Nephron (organoid): ENCODE measurements around the gene MCF2L2.

Source experiments
- H3K27ac Mint-ChIP-seq, 3 experiments: 2 replicates each; pipeline ENCODE4 v1.8.0; 2020; ENCODE audit warnings: mixed read lengths in 3 of 3, mild to moderate bottlenecking in 2 of 3, moderate library complexity in 1 of 3
- H3K27me3 Mint-ChIP-seq: 2 replicates; pipeline ENCODE4 v1.8.0; 2021; ENCODE audit warnings: low read depth, mild to moderate bottlenecking, moderate library complexity, mixed read lengths
- H3K36me3 Mint-ChIP-seq: 2 replicates; pipeline ENCODE4 v1.8.0; 2020; ENCODE audit warnings: low read depth, mixed read lengths
- H3K4me1 Mint-ChIP-seq: 2 replicates; pipeline ENCODE4 v1.8.0; 2020; ENCODE audit warnings: mixed read lengths
- H3K4me3 Mint-ChIP-seq, 3 experiments: 2 replicates each; pipeline ENCODE4 v1.8.0; 2020; ENCODE audit warnings: mild to moderate bottlenecking in 3 of 3, mixed read lengths in 3 of 3, moderate library complexity in 2 of 3
- H3K9me3 Mint-ChIP-seq: 2 replicates; pipeline ENCODE4 v1.8.0; 2020; ENCODE audit warnings: mixed read lengths
- TF ChIP-seq, protein P1 (sequence below), 3 experiments: fragments of 200-600 bp; sonication (generic); IDR thresholded peaks; one replicate each; pipeline ENCODE4 v1.5.0; 2021; ENCODE audit warnings: antibody characterized with exemption in 3 of 3; ENCODE audit not compliant: unreplicated experiment in 3 of 3

The MCF2L2 gene

DNA sequence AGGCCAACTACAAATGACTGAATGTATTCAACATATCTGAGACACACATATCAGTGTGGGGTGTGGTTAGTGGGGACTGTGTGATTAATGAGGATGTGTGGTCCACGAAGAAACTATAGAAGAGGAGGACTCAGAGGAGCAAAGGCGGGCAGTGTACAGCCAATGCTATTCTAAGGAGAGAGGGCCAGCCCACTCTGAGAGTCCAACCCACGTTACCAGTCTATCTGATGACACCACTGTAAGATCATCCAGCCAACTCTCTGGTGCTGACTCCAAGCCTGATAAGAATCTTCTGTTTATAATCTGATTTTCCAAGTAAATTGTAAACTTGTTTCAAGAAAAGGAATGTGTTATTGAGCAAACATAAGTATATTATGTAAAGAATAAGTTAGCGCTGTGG lies 47.2 kb downstream of the MCF2L2 start:
- Mint-ChIP-seq H3K36me3 (no peaks in the 10 kb centered on the region), H3K9me3 (no peaks in the 10 kb centered on the region), H3K27ac (no peak overlapping the region), H3K27me3 (no peaks in the 10 kb centered on the region), H3K4me1 (peaks cover 4% of the 10 kb centered on the region), H3K4me3 (no peak overlapping the region)
- TF ChIP-seq, protein P1, sequence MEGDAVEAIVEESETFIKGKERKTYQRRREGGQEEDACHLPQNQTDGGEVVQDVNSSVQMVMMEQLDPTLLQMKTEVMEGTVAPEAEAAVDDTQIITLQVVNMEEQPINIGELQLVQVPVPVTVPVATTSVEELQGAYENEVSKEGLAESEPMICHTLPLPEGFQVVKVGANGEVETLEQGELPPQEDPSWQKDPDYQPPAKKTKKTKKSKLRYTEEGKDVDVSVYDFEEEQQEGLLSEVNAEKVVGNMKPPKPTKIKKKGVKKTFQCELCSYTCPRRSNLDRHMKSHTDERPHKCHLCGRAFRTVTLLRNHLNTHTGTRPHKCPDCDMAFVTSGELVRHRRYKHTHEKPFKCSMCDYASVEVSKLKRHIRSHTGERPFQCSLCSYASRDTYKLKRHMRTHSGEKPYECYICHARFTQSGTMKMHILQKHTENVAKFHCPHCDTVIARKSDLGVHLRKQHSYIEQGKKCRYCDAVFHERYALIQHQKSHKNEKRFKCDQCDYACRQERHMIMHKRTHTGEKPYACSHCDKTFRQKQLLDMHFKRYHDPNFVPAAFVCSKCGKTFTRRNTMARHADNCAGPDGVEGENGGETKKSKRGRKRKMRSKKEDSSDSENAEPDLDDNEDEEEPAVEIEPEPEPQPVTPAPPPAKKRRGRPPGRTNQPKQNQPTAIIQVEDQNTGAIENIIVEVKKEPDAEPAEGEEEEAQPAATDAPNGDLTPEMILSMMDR (IDR thresholded peaks at IDR 0.05; ENCODE audit: unreplicated experiment in 3 of 3), result no peak

DNA sequence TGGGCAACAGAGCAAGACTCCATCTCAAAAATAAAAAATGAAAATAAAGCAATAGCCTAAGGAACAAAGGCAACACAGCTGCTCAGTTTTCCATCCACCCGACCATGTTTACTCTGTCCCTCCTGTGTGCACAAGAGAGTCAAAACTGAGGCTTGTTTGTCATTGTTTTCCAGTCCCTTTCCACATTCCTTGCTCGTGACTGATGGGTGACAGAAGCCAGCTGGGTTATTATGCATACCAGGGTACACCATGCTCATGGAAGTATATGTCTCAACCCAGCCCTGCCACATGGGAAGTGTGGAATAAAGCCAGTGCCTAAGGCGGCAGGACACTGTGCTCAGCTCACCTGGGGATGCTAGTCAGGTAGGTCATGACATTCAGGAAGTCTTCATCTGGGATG lies 49.5 kb downstream of the MCF2L2 start:
- Mint-ChIP-seq H3K9me3 (no peaks in the 10 kb centered on the region), H3K27ac (no peak overlapping the region), H3K27me3 (peaks cover 5% of the 10 kb centered on the region), H3K4me1 (no peaks in the 10 kb centered on the region), H3K4me3 (no peak overlapping the region), H3K36me3 (no peaks in the 10 kb centered on the region)
- TF ChIP-seq, protein P1 (IDR thresholded peaks at IDR 0.05; ENCODE audit: unreplicated experiment in 3 of 3), result no peak

DNA sequence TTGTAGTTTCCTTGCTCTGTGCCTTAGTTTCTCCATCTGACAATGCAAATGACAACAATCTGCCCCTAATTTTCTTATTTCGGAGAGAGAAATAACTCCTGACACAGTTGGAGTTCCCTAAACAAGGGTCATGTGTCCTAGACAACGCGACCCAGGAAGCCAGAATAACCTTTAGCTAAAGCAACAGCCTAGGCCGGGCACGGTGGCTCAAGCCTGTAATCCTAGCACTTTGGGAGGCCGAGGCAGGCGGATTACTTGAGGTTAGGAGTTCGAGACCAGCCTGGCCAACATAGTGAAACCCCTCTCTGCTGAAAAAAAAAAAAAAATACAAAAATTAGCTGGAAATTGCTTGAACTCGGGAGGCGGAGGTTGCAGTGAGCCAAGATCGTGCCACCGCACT lies 49.9 kb downstream of the MCF2L2 start:
- Mint-ChIP-seq H3K4me3 (no peak overlapping the region), H3K9me3 (no peaks in the 10 kb centered on the region), H3K36me3 (no peaks in the 10 kb centered on the region), H3K27ac (no peak overlapping the region), H3K4me1 (no peaks in the 10 kb centered on the region), H3K27me3 (peaks cover 5% of the 10 kb centered on the region)
- TF ChIP-seq, protein P1 (IDR thresholded peaks at IDR 0.05; ENCODE audit: unreplicated experiment in 3 of 3), result no peak

DNA sequence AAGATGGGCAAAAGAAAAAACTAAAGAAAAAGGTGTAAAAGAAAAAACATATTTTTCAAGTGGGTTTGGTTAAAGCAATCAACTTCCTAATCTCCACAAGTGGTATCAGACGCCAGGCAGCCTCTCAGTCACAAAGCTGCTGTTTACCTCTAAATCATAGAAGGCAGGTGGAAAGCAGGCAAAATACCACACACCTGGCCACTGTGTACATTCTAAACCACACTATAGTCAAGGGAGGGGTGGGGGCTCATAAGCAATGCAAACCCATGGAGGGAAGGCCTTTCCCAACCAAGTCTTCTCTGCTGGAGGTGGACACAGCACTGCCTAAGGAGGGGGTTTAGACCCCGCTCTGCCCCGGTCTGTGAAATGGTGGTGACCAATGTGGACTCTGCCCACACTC lies 50.4 kb downstream of the MCF2L2 start:
- Mint-ChIP-seq H3K4me1 (no peaks in the 10 kb centered on the region), H3K27ac (no peak overlapping the region), H3K27me3 (peaks cover 5% of the 10 kb centered on the region), H3K9me3 (no peaks in the 10 kb centered on the region), H3K4me3 (no peak overlapping the region), H3K36me3 (no peaks in the 10 kb centered on the region)
- TF ChIP-seq, protein P1 (IDR thresholded peaks at IDR 0.05; ENCODE audit: unreplicated experiment in 3 of 3), result no peak

DNA sequence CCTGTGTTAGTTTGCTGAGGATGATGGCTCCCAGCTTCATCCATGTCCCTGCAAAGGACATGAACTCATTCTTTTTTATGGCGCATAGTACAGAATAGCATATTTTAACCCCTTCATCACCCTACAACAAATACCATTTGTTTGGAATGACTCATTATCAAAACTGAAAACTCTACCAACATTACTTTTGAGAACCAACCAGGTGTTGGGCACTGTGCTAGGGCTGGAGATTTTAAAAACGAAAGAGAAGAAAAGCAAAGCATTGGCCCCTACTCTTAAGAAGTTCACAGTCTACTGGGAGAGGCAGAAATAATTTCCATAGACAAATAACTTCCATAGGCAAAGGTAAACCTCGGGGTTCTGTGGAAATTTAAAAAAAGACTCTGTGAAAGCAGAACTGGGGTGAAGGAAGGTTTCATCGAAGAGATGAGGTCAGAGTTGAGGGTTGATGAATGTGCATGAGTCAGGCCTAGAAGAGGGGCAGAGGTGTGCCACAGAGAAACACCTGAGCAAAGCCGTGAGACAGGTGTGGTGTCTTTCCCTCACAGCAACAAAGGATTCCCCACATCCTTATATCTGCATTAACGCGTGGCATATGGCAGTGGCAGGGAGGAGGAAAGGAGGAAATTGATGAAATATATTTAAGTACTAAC lies 51.0 kb downstream of the MCF2L2 start:
- H3K27ac Mint-ChIP-seq, result no peak overlapping the region
- no peak overlapping the region for H3K4me3 Mint-ChIP-seq
- H3K9me3 Mint-ChIP-seq, result no peaks in the 10 kb centered on the region
- TF ChIP-seq, protein P1 (IDR thresholded peaks at IDR 0.05; ENCODE audit: unreplicated experiment in 3 of 3), result no peak
- H3K27me3 Mint-ChIP-seq, result peaks cover 5% of the 10 kb centered on the region
- no peaks in the 10 kb centered on the region for H3K4me1 Mint-ChIP-seq
- no peaks in the 10 kb centered on the region for H3K36me3 Mint-ChIP-seq

DNA sequence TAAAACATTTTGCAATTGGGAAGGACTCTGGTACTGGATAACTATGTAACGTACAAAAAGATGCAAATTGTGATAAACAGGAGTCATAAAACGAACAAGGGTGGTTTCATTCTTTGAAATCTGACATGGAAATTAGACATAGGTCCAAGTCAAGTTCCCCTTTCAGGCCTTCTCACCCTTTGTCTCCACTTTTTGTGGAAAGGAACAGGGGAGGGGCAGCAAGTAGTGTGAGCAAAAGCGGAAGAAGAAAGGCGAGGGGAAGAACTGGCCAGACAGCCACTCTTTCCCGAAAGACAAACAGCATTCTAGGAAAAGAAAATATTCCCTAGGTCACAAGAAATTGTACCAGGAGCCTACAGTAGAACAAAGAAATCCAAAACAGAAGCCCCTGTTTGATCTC lies 52.6 kb downstream of the MCF2L2 start:
- H3K27ac Mint-ChIP-seq, result no peak overlapping the region
- TF ChIP-seq, protein P1 (IDR thresholded peaks at IDR 0.05; ENCODE audit: unreplicated experiment in 3 of 3), result no peak
- H3K27me3 Mint-ChIP-seq, result peaks cover 5% of the 10 kb centered on the region
- H3K4me1 Mint-ChIP-seq, result no peaks in the 10 kb centered on the region
- no peaks in the 10 kb centered on the region for H3K9me3 Mint-ChIP-seq
- no peaks in the 10 kb centered on the region for H3K36me3 Mint-ChIP-seq
- no peak overlapping the region for H3K4me3 Mint-ChIP-seq
